ENCODE results near the gene TRAPPC14.

Gene TRAPPC14

GRCh38 chr7:100126239-100126930 lies 32.1 kb downstream of the TRAPPC14 start:
- H3K4me3 ChIP-seq (ENCODE audit: low read depth, low read length): peak overlapping the region; percentile 87
- TF ChIP-seq CTCF (IDR thresholded peaks at IDR 0.05; ENCODE audit: borderline replicate concordance, insufficient read depth, low read depth, low read length): no peak

- no peak overlapping the region for H3K4me3 ChIP-seq (ENCODE audit: low read depth, low read length)
- no peak for TF ChIP-seq CTCF (IDR thresholded peaks at IDR 0.05; ENCODE audit: borderline replicate concordance, insufficient read depth, low read depth, low read length)
Measured at GRCh38 chr7:100124301-100125230, 34.0 kb downstream of the TRAPPC14 start.

- no peak overlapping the region for H3K4me3 ChIP-seq (ENCODE audit: low read depth, low read length)
Measured at GRCh38 chr7:100122568-100122967, 36.0 kb downstream of the TRAPPC14 start.

GRCh38 chr7:100122067-100122466 lies 36.5 kb downstream of the TRAPPC14 start:
- no peak for TF ChIP-seq CTCF (IDR thresholded peaks at IDR 0.05; ENCODE audit: borderline replicate concordance, insufficient read depth, low read depth, low read length)
- H3K4me3 ChIP-seq (ENCODE audit: low read depth, low read length): no peak overlapping the region

More at GRCh38 chr7:100122568-100122967, 36.0 kb downstream of the TRAPPC14 start:
- no peak for TF ChIP-seq CTCF (IDR thresholded peaks at IDR 0.05; ENCODE audit: borderline replicate concordance, insufficient read depth, low read depth, low read length)

- no peak overlapping the region for H3K4me3 ChIP-seq (ENCODE audit: low read depth, low read length)
- TF ChIP-seq CTCF (IDR thresholded peaks at IDR 0.05; ENCODE audit: borderline replicate concordance, insufficient read depth, low read depth, low read length): no peak
Measured at GRCh38 chr7:100120733-100121036, 37.8 kb downstream of the TRAPPC14 start.

GRCh38 chr7:100119970-100120732 lies 38.4 kb downstream of the TRAPPC14 start:
- TF ChIP-seq CTCF (IDR thresholded peaks at IDR 0.05; ENCODE audit: borderline replicate concordance, insufficient read depth, low read depth, low read length): no peak
- H3K4me3 ChIP-seq (ENCODE audit: low read depth, low read length): peak overlapping the region; percentile 69
